ENCODE results near the gene GIMAP5.

GIMAP5 gene

GRCh38 chr7:150728011-150728410 is 9.2 kb upstream of the GIMAP5 start:
- no peaks in the 10 kb centered on the region for H3K79me2 ChIP-seq (ENCODE audit: low read length)
- H3K4me1 ChIP-seq (ENCODE audit: low read length) = no peaks in the 10 kb centered on the region
- H3F3A ChIP-seq (ENCODE audit: insufficient read depth, low read length) = no peaks in the 10 kb centered on the region
- H3K27me3 ChIP-seq (replicated peaks; ENCODE audit: insufficient read depth, low read length) = no peaks in the 10 kb centered on the region
- H3K27ac ChIP-seq (ENCODE audit: low read length) = no peak overlapping the region
- TF ChIP-seq EZH2phosphoT487 (IDR thresholded peaks at IDR 0.05; ENCODE audit: low read length) (no peak), EZH2 (optimal IDR thresholded peaks at IDR 0.05; ENCODE audit: low read depth, low read length) (no peak)
- TF ChIP-seq, protein P1, sequence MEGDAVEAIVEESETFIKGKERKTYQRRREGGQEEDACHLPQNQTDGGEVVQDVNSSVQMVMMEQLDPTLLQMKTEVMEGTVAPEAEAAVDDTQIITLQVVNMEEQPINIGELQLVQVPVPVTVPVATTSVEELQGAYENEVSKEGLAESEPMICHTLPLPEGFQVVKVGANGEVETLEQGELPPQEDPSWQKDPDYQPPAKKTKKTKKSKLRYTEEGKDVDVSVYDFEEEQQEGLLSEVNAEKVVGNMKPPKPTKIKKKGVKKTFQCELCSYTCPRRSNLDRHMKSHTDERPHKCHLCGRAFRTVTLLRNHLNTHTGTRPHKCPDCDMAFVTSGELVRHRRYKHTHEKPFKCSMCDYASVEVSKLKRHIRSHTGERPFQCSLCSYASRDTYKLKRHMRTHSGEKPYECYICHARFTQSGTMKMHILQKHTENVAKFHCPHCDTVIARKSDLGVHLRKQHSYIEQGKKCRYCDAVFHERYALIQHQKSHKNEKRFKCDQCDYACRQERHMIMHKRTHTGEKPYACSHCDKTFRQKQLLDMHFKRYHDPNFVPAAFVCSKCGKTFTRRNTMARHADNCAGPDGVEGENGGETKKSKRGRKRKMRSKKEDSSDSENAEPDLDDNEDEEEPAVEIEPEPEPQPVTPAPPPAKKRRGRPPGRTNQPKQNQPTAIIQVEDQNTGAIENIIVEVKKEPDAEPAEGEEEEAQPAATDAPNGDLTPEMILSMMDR (IDR thresholded peaks at IDR 0.05; ENCODE audit: low read length) = no peak
- no peaks in the 10 kb centered on the region for H3K9me3 ChIP-seq (replicated peaks; ENCODE audit: insufficient read depth, low read length)
- H3K9ac ChIP-seq (ENCODE audit: low read length) = no peak overlapping the region
- no peaks in the 10 kb centered on the region for H3K36me3 ChIP-seq (replicated peaks; ENCODE audit: insufficient read depth, low read length)
- no peak overlapping the region for H3K4me3 ChIP-seq (ENCODE audit: low read length)
- H4K20me1 ChIP-seq (ENCODE audit: insufficient read depth, low read length) = no peaks in the 10 kb centered on the region
- H3K4me2 ChIP-seq (ENCODE audit: low read depth, low read length) = no peak overlapping the region
- H3K9me2 ChIP-seq (replicated peaks; ENCODE audit: insufficient read depth, low read length) = no peaks in the 10 kb centered on the region
- no peak for DNase-seq
- H2AFZ ChIP-seq (ENCODE audit: low read length) = no peak overlapping the region

DNA sequence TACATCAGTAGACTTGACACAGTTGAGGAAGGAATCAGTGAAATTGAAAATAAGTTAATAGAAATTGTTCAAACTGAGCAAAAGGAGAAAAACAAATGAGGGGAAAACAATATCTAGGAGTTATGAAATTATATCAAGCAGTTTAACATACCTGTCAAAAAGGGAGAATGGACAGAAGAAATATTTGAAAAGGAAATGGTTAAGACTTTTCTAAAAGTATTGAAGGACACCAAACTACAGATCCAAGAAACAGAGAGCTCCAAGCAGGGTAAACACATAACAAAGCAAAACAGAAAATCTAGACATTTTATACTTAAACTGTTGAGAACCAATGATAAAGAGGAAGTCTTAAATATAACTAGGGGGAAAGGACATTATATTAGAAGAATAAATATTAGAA is 8.6 kb upstream of the GIMAP5 start:
- Histone ChIP-seq H3K4me1 (ENCODE audit: low read length) (no peaks in the 10 kb centered on the region), H3K4me2 (ENCODE audit: low read depth, low read length) (no peak overlapping the region), H3K9ac (ENCODE audit: low read length) (no peak overlapping the region), H3K9me3 (replicated peaks; ENCODE audit: insufficient read depth, low read length) (no peaks in the 10 kb centered on the region), H3K79me2 (ENCODE audit: low read length) (no peaks in the 10 kb centered on the region), H3K4me3 (ENCODE audit: low read length) (no peak overlapping the region), H3K27me3 (replicated peaks; ENCODE audit: insufficient read depth, low read length) (no peaks in the 10 kb centered on the region), H3K27ac (ENCODE audit: low read length) (no peak overlapping the region), H3K9me2 (replicated peaks; ENCODE audit: insufficient read depth, low read length) (no peaks in the 10 kb centered on the region), H3K36me3 (replicated peaks; ENCODE audit: insufficient read depth, low read length) (no peaks in the 10 kb centered on the region), H4K20me1 (ENCODE audit: insufficient read depth, low read length) (no peaks in the 10 kb centered on the region), H3F3A (ENCODE audit: insufficient read depth, low read length) (no peaks in the 10 kb centered on the region), H2AFZ (ENCODE audit: low read length) (no peak overlapping the region)
- DNase-seq = no peak
- TF ChIP-seq EZH2phosphoT487 (IDR thresholded peaks at IDR 0.05; ENCODE audit: low read length) (no peak), EZH2 (optimal IDR thresholded peaks at IDR 0.05; ENCODE audit: low read depth, low read length) (no peak)
- TF ChIP-seq, protein P1 (IDR thresholded peaks at IDR 0.05; ENCODE audit: low read length) = no peak

DNA sequence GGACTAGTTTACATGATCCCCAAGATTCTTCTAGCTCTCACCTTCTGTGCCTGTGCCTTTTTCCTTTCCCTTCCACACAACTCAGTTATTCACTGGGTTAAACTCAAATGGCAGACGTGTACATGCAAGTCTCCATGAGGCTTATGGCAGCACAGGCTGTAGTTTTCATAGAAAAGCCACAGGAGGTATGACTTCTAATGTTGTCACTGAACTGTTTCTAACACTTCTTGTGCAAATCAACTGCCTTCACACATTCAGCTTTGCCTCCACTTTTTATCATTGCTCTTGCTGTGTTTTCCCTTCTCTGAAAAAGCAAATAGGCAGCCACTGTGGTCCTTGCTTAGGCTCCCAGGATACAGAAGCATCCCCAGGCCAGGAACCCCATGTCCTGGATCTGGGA is 5.3 kb upstream of the GIMAP5 start:
- H4K20me1 ChIP-seq (ENCODE audit: insufficient read depth, low read length) = no peaks in the 10 kb centered on the region
- no peak overlapping the region for H3K4me3 ChIP-seq (ENCODE audit: low read length)
- DNase-seq = no peak
- TF ChIP-seq, protein P1 (IDR thresholded peaks at IDR 0.05; ENCODE audit: low read length) = no peak
- TF ChIP-seq EZH2phosphoT487 (IDR thresholded peaks at IDR 0.05; ENCODE audit: low read length) (no peak), EZH2 (optimal IDR thresholded peaks at IDR 0.05; ENCODE audit: low read depth, low read length) (no peak)
- no peaks in the 10 kb centered on the region for H3K27me3 ChIP-seq (replicated peaks; ENCODE audit: insufficient read depth, low read length)
- no peaks in the 10 kb centered on the region for H3K9me3 ChIP-seq (replicated peaks; ENCODE audit: insufficient read depth, low read length)
- no peaks in the 10 kb centered on the region for H3K4me1 ChIP-seq (ENCODE audit: low read length)
- no peaks in the 10 kb centered on the region for H3K36me3 ChIP-seq (replicated peaks; ENCODE audit: insufficient read depth, low read length)
- H3F3A ChIP-seq (ENCODE audit: insufficient read depth, low read length) = no peaks in the 10 kb centered on the region
- no peak overlapping the region for H2AFZ ChIP-seq (ENCODE audit: low read length)
- H3K4me2 ChIP-seq (ENCODE audit: low read depth, low read length) = no peak overlapping the region
- H3K9ac ChIP-seq (ENCODE audit: low read length) = no peak overlapping the region
- no peak overlapping the region for H3K27ac ChIP-seq (ENCODE audit: low read length)
- H3K79me2 ChIP-seq (ENCODE audit: low read length) = no peaks in the 10 kb centered on the region
- H3K9me2 ChIP-seq (replicated peaks; ENCODE audit: insufficient read depth, low read length) = no peaks in the 10 kb centered on the region

All from MM.1S (cell line).